Measurements from ENCODE around the gene LARGE1. TPM values are rescaled to one million over a fixed set of nuclear protein-coding genes. Genes with fewer than 3 reads are reported as not detected.

LARGE1 gene
- total RNA-seq, 1 experiment from 2014 or later: 5.2 TPM

DNA sequence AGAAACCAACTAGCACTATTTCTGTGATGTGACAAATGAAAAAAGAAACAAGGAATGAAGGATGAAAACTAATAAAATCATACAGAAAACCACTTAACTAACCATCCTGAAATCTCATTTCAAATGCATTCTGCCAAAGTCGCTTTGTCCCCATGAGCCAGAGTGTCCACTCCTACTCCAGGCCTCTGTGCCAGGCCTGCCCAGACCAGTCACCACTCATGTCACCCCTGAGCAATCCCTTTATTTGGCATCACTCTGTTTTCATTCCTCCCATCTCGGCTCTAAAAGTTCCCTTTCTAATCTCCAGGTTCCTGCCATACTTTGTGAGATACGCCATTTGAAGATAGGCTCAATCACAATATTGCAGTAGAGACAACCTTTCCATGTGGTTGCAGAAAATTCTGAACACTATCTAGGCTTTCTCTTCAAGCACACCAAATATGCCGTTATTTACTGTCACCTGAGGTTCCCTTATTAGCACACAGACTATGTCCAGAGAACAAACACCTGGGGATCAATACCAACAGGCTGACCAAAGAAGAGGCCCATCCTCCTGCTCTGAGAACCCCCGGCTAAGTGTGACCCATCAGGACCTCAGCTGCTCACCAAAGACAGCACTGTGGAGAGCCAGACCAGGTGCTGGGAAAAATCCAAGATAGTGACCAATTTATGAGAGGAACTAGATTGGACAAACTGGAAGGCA is 202.4 kb downstream of the LARGE1 start:
- no peak for DNase-seq (ENCODE audit: unreplicated experiment)
- CTCF ChIA-PET: interaction anchor here (0.5 kb wide), 1 partner anchor 400 kb away, joined by 5 read pairs; no protein-coding TSS in a partner anchor
- peaks cover 14% of the 10 kb centered on the region for H3K9me3 Mint-ChIP-seq (ENCODE audit: unreplicated experiment)
- intact Hi-C loops (cut with micrococcal nuclease): no loop called here
- H3K27me3 Mint-ChIP-seq (ENCODE audit: insufficient read depth, unreplicated experiment): no peaks in the 10 kb centered on the region
- H3K36me3 Mint-ChIP-seq (ENCODE audit: insufficient read depth, unreplicated experiment): no peaks in the 10 kb centered on the region
- TF ChIP-seq, protein P1, sequence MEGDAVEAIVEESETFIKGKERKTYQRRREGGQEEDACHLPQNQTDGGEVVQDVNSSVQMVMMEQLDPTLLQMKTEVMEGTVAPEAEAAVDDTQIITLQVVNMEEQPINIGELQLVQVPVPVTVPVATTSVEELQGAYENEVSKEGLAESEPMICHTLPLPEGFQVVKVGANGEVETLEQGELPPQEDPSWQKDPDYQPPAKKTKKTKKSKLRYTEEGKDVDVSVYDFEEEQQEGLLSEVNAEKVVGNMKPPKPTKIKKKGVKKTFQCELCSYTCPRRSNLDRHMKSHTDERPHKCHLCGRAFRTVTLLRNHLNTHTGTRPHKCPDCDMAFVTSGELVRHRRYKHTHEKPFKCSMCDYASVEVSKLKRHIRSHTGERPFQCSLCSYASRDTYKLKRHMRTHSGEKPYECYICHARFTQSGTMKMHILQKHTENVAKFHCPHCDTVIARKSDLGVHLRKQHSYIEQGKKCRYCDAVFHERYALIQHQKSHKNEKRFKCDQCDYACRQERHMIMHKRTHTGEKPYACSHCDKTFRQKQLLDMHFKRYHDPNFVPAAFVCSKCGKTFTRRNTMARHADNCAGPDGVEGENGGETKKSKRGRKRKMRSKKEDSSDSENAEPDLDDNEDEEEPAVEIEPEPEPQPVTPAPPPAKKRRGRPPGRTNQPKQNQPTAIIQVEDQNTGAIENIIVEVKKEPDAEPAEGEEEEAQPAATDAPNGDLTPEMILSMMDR (IDR thresholded peaks at IDR 0.05; ENCODE audit: unreplicated experiment): no peak
- H3K4me1 Mint-ChIP-seq (ENCODE audit: insufficient read depth, unreplicated experiment): no peaks in the 10 kb centered on the region
- POLR2A ChIA-PET: interaction anchor here (0.6 kb wide), 1 partner anchor 162 kb away, joined by 3 read pairs; no protein-coding TSS in a partner anchor
- no TSS peak for BruUV-seq (replicated peaks)
- H3K4me3 Mint-ChIP-seq (ENCODE audit: unreplicated experiment): no peak overlapping the region
- H3K27ac Mint-ChIP-seq (ENCODE audit: low read depth, unreplicated experiment): no peak overlapping the region

DNA sequence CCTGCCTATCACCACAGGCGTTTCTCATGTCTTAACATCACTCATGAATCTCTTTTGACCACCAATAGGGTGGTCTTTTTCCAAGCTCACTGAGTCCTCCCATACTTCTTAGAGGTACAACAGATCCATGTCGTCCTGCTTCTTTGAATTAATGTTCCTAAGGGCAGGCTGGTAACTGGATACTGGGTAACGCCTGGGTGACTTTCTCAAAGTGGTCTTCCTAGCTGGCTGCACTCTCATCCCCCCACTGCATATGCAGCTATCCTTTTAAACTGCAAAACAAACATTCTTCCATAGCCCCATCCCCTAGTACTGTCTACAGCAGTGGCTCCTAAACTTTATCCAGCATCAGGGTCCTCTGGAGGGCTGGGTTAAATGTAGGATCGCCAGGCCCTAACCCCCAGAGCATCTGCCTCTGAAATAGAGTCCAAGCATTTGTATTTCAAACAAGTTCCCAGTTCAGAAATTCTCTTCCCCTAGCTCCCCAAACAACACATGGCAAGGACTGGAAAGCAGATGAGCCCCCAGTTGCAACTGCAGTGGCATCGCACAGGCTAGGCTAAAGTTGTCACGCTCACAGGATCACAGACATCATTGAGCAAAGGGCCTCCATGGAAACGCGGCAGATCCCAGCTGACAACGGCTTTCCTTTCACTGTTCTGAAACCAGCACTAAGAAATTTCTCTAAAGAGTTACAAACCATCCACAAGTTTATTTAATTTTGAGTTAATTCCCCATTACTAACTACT is 204.9 kb downstream of the LARGE1 start:
- DNase-seq (ENCODE audit: unreplicated experiment): no peak
- intact Hi-C loops (cut with micrococcal nuclease): no loop called here
- TF ChIP-seq, protein P1 (IDR thresholded peaks at IDR 0.05; ENCODE audit: unreplicated experiment): no peak
- ChIA-PET CTCF (no interaction called here), POLR2A (no interaction called here)
- no peaks in the 10 kb centered on the region for H3K4me1 Mint-ChIP-seq (ENCODE audit: insufficient read depth, unreplicated experiment)
- H3K36me3 Mint-ChIP-seq (ENCODE audit: insufficient read depth, unreplicated experiment): no peaks in the 10 kb centered on the region
- no peak overlapping the region for H3K4me3 Mint-ChIP-seq (ENCODE audit: unreplicated experiment)
- no peak overlapping the region for H3K27ac Mint-ChIP-seq (ENCODE audit: low read depth, unreplicated experiment)
- H3K27me3 Mint-ChIP-seq (ENCODE audit: insufficient read depth, unreplicated experiment): no peaks in the 10 kb centered on the region
- BruUV-seq (replicated peaks): no TSS peak
- H3K9me3 Mint-ChIP-seq (ENCODE audit: unreplicated experiment): peaks cover 14% of the 10 kb centered on the region

DNA sequence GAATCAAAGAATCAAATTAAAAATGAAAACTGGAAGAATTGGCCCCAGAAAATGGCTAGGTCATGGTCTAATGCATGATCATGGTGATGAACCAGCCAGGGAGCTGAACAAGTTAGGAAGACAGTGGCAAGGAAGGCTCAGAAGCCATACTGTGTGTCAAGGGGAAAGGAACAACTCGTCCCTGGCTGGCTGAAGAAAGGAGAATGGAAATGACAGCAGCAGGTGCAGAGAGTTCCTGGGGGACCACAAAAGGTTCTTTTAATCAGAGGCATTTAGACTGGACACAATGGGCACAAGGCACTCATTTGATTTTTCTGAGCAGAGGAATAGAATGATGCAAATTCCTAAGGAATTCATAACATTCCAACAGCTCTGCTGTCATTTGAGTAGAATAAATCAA is 209.9 kb downstream of the LARGE1 start:
- intact Hi-C loops (cut with micrococcal nuclease): no loop called here
- Mint-ChIP-seq H3K9me3 (ENCODE audit: unreplicated experiment) (peaks cover 14% of the 10 kb centered on the region), H3K4me1 (ENCODE audit: insufficient read depth, unreplicated experiment) (no peaks in the 10 kb centered on the region), H3K27ac (ENCODE audit: low read depth, unreplicated experiment) (no peak overlapping the region), H3K27me3 (ENCODE audit: insufficient read depth, unreplicated experiment) (no peaks in the 10 kb centered on the region), H3K36me3 (ENCODE audit: insufficient read depth, unreplicated experiment) (peaks cover 6% of the 10 kb centered on the region), H3K4me3 (ENCODE audit: unreplicated experiment) (no peak overlapping the region)
- DNase-seq (ENCODE audit: unreplicated experiment): no peak
- CTCF ChIA-PET: no interaction called here
- POLR2A ChIA-PET: interaction anchor here (0.8 kb wide), 1 partner anchor 91 kb away, joined by 3 read pairs; no protein-coding TSS in a partner anchor
- BruUV-seq (replicated peaks): no TSS peak
- TF ChIP-seq, protein P1 (IDR thresholded peaks at IDR 0.05; ENCODE audit: unreplicated experiment): no peak

DNA sequence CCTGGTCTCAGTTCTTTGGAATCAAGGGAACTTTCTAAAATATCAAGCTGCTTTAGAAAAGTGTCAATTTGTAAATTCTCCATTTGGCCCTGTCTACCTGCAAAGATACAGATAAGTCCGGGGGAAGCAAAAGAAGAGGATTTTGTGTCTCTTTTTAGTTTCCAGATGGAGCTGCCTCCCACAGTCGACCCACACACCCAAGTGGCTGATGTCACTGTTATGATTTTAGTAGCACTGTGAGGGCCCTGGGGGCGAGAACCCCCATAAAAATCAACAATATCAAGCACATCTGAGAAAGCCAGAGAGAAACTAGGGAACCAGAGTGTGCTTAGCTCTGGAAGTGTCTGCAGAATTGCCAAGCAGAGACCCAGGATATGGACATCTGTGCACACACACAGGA is 212.7 kb downstream of the LARGE1 start:
- no peaks in the 10 kb centered on the region for H3K27me3 Mint-ChIP-seq (ENCODE audit: insufficient read depth, unreplicated experiment)
- no peaks in the 10 kb centered on the region for H3K4me1 Mint-ChIP-seq (ENCODE audit: insufficient read depth, unreplicated experiment)
- H3K36me3 Mint-ChIP-seq (ENCODE audit: insufficient read depth, unreplicated experiment): peaks cover 6% of the 10 kb centered on the region
- ChIA-PET CTCF (no interaction called here), POLR2A (no interaction called here)
- intact Hi-C loops (cut with micrococcal nuclease): no loop called here
- no TSS peak for BruUV-seq (replicated peaks)
- no peak for DNase-seq (ENCODE audit: unreplicated experiment)
- TF ChIP-seq, protein P1 (IDR thresholded peaks at IDR 0.05; ENCODE audit: unreplicated experiment): no peak
- H3K4me3 Mint-ChIP-seq (ENCODE audit: unreplicated experiment): no peak overlapping the region
- no peak overlapping the region for H3K27ac Mint-ChIP-seq (ENCODE audit: low read depth, unreplicated experiment)
- H3K9me3 Mint-ChIP-seq (ENCODE audit: unreplicated experiment): peaks cover 11% of the 10 kb centered on the region

Data from MCF 10A (cell line).